ENCODE data around the gene FAM43A.

Gene FAM43A, protein sequence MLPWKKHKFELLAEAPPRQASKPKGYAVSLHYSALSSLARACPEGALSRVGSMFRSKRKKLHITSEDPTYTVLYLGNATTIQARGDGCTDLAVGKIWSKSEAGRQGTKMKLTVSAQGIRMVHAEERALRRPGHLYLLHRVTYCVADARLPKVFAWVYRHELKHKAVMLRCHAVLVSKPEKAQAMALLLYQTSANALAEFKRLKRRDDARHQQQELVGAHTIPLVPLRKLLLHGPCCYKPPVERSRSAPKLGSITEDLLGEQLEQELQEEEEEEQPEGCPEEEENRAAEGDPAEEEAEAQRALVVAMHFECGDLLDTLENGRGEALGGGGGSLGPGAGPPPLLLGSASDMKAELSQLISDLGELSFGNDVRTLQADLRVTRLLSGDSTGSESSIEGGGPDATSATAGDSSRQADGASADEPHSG

DNA sequence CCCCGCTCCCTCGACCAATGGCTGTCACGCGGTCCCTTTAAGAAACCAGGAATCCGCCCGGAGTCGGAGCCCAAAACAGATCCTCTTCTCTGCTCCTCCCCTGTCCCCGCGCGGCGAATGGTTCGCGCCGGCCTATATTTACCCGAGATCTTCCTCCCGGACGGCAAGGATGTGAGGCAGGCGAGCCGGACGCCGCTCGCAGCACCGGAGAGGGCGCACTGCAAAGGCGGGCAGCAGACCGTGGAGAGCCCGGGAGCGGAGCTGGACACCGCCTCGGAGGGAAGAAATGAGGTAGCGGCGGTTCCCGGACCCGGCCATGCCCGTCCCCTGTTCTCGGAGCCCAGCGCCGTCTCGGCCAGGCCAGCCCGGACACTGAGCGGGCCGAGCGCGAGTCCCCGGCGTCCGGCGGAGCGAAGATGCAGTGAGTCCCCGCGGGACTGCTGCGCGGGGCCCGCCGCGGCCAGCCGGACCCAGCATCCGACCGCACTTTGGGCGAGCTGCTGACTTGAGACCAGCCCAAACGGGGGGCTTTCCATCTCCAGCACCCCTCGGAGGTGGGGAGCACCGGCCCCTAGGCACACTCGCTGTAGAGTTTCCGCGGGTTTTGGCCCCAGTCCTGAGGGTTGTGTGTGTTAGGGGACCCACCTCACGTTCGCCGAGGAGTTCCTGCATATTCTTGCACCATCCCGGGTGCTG lies at the start of gene FAM43A:
TSS of gene FAM43A (plus strand) at position 166 of the 696 bp plus-strand sequence. CDS start 944 bp downstream, outside the sequence.
- peak in 54 of 56 donors; percentile 26 to 89 (median 68) for DNase-seq

DNA sequence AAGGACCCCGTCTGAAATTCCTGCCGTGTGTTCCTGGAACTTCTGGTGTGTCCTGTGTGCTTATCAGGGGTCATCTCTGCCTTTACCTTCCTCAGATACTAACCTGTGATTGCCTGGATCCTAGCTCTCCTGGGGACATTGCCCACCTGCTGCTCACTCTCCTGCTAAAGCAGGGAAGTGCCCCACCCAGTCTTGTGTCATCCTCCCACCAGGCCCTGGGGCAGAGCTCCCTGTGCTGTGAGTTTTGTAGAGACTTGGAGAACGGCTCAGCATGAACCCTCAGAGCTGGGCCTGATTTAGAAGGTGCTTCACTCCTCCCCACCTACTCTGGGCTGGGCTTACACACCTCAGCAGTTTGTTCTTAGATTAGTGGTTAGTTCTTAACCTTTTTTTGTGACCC lies 48.6 kb upstream of the FAM43A start:
- DNase-seq: no peak

GRCh38 chr3:194637541-194638400 lies 47.9 kb upstream of the FAM43A start:
- no peak for DNase-seq

DNA sequence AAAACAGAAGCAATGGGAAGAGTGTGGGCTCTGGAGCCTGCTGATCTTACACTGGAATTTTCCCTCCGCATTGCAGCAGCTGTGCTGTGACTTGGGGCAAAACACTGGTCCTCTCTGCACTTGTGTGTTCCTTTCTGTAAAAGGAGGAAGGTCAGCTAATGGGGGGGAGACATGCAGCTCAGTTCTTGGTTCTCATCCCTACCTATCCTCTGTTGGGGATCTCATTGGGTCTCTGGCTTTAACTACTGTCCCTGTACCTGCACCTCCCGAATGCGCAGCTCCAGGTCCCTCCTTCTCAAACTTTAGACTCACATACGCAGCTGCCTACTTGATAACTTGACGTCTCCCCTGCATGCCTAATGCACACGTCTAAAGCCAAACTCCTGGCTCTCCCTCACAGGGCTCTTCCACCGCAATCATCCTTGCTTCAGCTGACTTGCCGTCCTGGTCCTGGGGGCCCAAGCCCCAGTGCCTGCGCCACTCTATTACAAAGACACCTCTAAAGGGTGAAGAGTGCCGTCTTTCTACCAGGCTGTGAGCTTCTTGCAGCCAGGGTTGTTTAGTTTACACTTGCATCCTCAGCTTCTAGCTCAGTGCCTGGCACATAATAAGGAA lies 46.6 kb upstream of the FAM43A start:
- no peak for DNase-seq

DNA sequence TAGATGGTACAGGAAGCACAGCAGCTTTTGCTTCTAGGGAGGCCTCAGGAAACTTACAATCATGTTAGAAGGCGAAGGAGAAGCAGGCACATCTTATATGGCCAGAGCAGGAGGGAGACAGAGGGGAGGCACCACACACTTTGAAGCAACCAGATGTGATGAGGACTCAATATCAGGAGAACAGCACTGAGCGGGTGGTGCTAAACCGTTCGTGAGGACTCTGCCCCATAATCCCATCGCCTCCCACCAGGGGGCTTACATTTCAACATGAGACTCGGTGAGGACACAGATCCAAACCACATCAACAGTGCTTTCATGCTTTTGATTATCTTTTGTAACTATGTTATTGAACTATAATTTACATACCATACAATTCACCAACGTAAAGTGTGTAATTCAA lies 44.9 kb upstream of the FAM43A start:
- no peak for DNase-seq

GRCh38 chr3:194642769-194643168 lies 42.9 kb upstream of the FAM43A start:
- DNase-seq: no peak

- DNase-seq: no peak
These were observed 37.9 kb upstream of the FAM43A start for GRCh38 chr3:194647747-194648146.

DNA sequence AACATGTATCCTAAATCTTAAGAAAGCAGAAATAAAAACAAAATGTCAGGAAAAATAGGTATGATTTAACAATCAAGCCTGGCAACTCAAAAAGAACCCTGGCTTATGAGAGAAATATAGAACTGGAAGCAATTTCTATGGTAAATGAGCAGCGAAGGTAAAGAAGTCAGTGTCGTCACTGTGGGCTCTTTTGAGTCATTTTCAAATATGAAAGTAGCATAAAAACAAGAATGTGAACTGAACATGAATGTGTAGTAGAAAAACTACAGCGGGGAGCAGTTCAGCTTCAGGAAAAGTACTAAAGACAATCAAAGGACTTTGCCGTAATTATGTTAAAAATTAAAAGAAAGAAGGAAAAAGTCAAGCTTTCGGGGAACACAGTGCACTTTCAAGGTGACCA lies 31.2 kb upstream of the FAM43A start:
- DNase-seq: no peak

- DNase-seq: no peak
These were observed 28.2 kb upstream of the FAM43A start for GRCh38 chr3:194657439-194657838.

- no peak for DNase-seq
These were observed 27.0 kb upstream of the FAM43A start for GRCh38 chr3:194658477-194659242.

DNA sequence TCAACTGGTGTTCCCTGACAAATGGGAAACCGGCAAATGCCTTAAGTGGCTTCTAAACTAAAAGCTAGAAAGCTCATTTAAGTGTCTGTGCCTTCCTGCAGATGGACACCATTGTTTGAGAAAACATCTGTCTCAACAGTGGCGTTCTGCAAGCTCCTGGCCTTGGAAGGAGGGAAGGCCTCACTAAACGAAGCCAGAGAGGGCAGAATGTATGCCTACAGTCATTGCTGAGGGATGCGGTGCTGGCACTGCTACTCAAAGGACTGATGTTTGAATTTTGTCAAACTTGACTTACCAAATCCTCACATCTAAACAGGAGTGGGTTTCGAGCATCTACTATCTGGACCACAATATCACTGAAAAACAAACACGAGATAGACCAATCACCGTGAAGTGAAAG lies 25.9 kb upstream of the FAM43A start:
- no peak for DNase-seq

DNA sequence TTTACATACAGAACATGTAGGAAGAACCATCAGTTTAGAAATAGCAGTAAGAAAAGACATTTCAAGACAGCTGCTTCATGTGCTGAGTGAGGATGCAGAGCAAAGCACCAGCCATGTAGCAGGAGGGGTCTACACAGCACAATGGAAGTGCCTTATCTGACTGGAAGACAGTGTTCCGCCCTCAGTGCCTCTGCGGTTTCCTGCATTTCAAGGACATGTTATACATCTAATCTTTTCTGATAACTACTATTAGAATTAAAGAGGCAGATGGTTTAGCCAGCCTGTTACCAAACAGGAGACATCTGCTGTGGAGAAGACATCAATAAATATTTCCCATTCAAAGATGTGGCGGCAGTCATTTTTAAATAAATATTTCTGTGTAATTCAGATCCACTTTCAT lies 24.3 kb upstream of the FAM43A start:
- no peak for DNase-seq

- DNase-seq: no peak
These were observed 23.7 kb upstream of the FAM43A start for GRCh38 chr3:194661946-194662345.

DNA sequence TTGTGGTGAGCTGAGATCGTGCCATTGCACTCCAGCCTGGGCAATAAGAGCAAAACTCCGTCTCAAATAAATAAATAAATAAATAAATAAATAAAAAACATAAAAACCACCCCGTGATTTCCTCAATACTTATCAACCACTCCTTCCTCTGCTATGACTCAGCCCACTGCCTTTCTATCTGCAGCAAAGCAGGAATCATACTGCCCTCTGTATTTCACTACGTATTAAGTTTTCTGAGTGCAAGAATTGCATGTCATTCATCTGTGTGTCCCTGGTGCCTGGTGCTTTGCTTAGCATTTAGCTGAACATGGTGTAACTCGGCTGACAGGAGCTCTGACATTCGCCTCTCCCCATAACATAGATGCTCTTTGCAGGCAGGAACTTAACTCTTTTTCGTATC lies 20.8 kb upstream of the FAM43A start:
- DNase-seq: no peak

DNA sequence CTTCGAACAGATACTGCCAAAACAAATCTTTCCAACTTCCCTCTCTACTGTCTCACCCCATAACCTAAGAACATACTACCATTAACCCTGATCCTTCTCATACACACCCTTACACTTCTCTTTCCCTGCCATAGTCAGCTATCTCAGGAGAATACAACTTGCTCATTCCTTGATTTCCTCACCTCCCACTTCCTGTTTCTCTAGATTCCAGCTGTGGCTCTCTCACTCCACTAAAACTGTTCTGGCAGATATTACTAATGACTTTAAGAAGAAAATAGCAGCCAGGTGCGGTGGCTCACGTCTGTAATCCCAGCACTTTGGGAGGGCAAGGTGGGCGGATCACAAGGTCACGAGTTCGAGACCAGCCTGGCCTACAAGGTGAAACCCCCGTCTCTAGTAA lies 18.3 kb upstream of the FAM43A start:
- DNase-seq: no peak

GRCh38 chr3:194671511-194671899 lies 14.2 kb upstream of the FAM43A start:
- DNase-seq: no peak

DNA sequence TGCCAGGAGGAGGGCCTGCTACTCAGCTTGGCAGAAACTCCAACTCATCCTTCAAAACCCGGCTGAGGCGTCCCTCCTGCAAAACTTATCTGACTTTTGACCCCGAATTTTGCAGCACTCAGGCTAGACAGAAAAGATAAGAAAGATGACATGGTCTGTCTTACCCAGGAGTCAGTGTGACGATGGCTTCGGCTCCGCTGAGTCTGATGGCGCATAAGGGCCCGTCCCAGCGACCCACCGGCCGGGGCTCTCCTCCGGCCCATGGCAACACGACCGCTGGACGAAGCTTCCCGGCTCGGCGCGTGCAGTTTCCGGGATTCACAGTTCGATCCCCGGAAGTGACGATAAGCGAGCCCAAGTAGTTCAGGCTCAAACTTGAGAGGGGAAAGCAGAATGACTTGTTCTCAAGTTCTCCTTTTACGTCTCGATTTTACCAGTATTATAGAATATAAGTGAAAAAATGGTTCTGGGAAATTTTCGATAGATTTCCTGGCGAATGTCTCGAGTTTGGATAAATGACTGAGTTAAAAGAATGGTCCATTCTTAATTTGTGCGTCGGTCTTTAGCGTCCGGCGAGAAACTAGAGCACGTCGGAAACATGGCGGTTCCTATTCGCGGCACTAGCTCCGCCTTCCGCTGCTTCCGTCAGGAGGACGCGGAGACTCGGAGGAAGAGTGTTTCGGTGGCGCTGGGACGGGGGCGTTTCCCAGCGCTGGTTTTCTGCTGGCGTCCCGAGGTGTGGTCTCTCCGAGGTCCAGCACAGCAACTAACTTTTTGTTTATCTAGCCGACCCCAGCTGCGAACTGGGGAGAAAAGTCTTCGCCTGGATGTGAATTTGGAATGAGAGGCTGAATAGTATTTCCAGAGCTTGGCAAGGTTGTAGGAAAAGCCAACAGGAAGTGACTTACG lies 13.5 kb upstream of the FAM43A start, which contains the start of gene LSG1:
TSS of gene LSG1 (minus strand) at position 292 of the 909 bp plus-strand sequence. CDS start at position 263, 29 bp downstream.
- peak; percentile 41 to 92 (median 80) for DNase-seq

DNA sequence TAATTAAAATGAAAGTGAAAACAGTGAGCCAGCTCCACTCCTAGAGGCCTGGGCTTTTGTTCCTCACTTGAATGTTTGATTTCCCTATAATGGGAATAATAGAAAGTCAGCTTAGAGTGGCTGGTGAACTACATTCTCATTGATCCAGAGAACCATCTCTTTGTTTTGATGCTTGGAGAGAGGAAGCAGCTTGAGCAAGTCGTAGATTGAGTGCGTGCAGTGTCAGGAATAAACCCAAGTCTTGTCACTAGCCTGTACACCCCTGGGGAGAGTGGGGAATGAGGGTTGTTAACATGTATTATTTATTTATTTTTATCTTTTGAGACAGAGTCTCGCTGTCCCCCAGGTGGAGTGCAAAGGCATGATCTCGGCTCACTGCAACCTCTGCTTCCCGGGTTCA lies 12.8 kb upstream of the FAM43A start:
- DNase-seq: no peak

DNA sequence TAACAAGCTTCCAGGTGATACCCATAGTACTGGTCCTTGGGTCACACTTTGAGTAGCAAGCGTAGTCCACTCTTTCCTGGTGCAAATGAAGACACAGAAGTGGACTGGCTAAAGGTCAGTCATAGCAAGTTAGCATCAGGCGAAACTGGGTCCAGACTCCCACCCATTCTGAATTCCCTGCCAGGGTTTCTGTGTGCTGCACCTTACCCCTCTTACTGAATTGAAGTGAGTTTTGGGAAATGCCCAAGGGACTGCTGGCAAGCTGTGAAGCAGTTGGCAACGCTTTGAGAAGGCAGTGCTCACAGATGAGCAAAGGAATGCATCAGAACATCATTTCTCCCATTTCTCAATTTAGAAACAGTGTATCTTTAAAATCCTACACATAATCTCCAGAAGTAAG lies 11.9 kb upstream of the FAM43A start:
- DNase-seq: no peak
